Upper lobe of left lung (tissue), 6 donors: Measurements from ENCODE around the gene SYT5. TPM values are rescaled to one million over a fixed set of nuclear protein-coding genes. Genes with fewer than 3 reads are reported as not detected.

Source experiments
- ATAC-seq, 2 donors: fragments of 200-7000 bp; cut with Tn5 transposase; one replicate each; pipeline ENCODE4 v1.9.1; 2022; ENCODE audit warnings: mild to moderate bottlenecking in 2 of 2, moderate library complexity in 2 of 2; ENCODE audit not compliant: low FRiP score in 2 of 2
- DNase-seq, 2 donors: peaks; one replicate each; pipeline ENCODE4 v3.0.0-alpha.2; 2019 to 2020
- H3K27ac ChIP-seq, 4 donors: fragments of 200-600 bp; sonication (generic); one replicate each; pipeline ENCODE4 v1.5.1; 2016 to 2019
- H3K27me3 ChIP-seq, 4 donors: fragments of 200-600 bp; sonication (generic); one replicate each; pipeline ENCODE4 v1.5.1; 2017 to 2019
- H3K36me3 ChIP-seq, 4 donors: fragments of 200-600 bp; sonication (generic); one replicate each; pipeline ENCODE4 v1.5.1; 2016 to 2019
- H3K4me1 ChIP-seq, 4 donors: fragments of 200-600 bp; sonication (generic); one replicate each; pipeline ENCODE4 v1.5.1; 2018 to 2019
- H3K4me3 ChIP-seq, 4 donors: fragments of 200-600 bp; sonication (generic); one replicate each; pipeline ENCODE4 v1.5.1; 2017 to 2019; ENCODE audit warnings: mild to moderate bottlenecking in 2 of 4, moderate library complexity in 1 of 4
- H3K9me3 ChIP-seq, 4 donors: fragments of 200-600 bp; sonication (generic); one replicate each; pipeline ENCODE4 v1.5.1; 2018 to 2019
- CTCF ChIP-seq, 6 experiments: fragments of 450-650 bp in 4 of 6; fragments of 200-600 bp in 2 of 6; sonication (generic) in 2 of 6; IDR thresholded peaks; one replicate each; pipeline ENCODE4 v1.5.1; 2016 to 2019; ENCODE audit warnings: antibody characterized with exemption in 6 of 6
- EP300 ChIP-seq, 4 donors: sonication (generic); formaldehyde crosslinking; IDR thresholded peaks; one replicate each; pipeline ENCODE4 v1.5.1; 2017; ENCODE audit warnings: antibody characterized with exemption in 4 of 4, control low read depth in 2 of 4
- POLR2A ChIP-seq, 4 donors: fragments of 450-650 bp; IDR thresholded peaks; one replicate each; pipeline ENCODE4 v1.5.1; 2016 to 2017; ENCODE audit warnings: antibody characterized with exemption in 4 of 4, mild to moderate bottlenecking in 2 of 4
- POLR2AphosphoS5 ChIP-seq, 2 donors: sonication (generic); formaldehyde crosslinking; IDR thresholded peaks; one replicate each; pipeline ENCODE4 v1.5.1; 2017; ENCODE audit warnings: antibody characterized with exemption in 2 of 2
- whole genome bisulfite sequencing, 2 donors: methylation state at CpG; one replicate each; pipeline ENCODE4 v1.1.5; 2017 to 2018; 5-methylcytosine and 5-hydroxymethylcytosine counted together
- total RNA-seq, 6 donors: library from RNA; depleted of rRNA in 4 of 6; stranded (reverse); fragments of >200 nt in 4 of 6; gene quantifications; one replicate each; pipeline versions ENCODE4 v1.1.0 to v1.2.1, GENCODE V29; 2016 to 2021
- donor health status: DM: no; HTN: no; CAD: no; lungs with moderate emphysema.
- donor health status: DM: no; HTN: yes; CAD: no; lungs with severe emphysema.

Gene SYT5
- total RNA-seq, 6 donors from 2014 or later, result 0.11 to 0.91 TPM; not detected in 4

DNA sequence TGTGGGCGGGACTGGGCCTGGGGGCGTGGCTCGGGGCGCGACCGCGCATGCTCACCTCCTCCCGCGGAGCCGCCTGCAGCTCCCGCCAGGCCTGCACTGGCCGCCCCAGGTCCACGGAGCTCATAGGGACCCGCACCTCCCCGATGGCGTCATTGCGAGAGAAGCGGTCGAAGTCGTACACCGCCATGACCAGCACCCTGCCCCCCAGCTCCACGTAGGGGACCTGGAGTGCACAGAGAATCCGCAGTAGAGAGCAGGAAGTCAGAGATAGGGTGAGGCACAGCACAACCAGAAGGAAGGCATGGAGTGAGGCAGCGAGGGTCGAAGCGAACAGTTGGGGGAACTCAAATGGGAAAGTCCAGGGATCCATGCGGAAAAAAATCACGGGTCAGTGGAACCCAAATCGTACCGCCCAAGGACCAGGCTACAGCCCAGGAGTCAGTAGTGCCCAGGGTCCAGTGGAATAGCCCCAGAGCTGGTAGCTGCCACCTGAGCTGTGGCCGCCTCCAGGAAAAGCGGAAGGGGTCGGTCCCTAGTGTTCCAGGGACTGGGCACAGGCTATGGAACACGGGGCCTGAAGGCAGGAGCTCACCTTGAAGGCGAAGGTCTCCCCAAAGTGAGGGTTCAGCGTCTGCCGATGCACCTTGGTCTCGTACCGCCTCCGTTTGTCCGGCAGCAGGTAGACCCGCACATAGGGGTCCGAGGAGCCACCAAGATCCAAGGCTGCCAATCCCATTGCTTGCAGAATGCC, 4.8 kb downstream of the SYT5 start:
- 50 to 52% methylated on average over 22 to 43 of the region's 43 CpGs for WGBS, 2 donors
- Histone ChIP-seq H3K4me3 (no peak overlapping the region), H3K4me1 (peaks cover 15 to 29% (median 22%) of the 10 kb centered on the region in 4 donors), H3K27me3 (peaks cover 2 to 75% (median 49%) of the 10 kb centered on the region in 4 donors), H3K36me3 (no peaks in the 10 kb centered on the region), H3K9me3 (peaks cover 0 to 3% (median 0%) of the 10 kb centered on the region in 4 donors), H3K27ac (no peak overlapping the region)
- TF ChIP-seq POLR2A (IDR thresholded peaks at IDR 0.05) (no peak), CTCF (IDR thresholded peaks at IDR 0.05) (no peak), EP300 (IDR thresholded peaks at IDR 0.05) (no peak)
- no peak for ATAC-seq
- DNase-seq, result peak in 1 of 2 donors; percentile 75

DNA sequence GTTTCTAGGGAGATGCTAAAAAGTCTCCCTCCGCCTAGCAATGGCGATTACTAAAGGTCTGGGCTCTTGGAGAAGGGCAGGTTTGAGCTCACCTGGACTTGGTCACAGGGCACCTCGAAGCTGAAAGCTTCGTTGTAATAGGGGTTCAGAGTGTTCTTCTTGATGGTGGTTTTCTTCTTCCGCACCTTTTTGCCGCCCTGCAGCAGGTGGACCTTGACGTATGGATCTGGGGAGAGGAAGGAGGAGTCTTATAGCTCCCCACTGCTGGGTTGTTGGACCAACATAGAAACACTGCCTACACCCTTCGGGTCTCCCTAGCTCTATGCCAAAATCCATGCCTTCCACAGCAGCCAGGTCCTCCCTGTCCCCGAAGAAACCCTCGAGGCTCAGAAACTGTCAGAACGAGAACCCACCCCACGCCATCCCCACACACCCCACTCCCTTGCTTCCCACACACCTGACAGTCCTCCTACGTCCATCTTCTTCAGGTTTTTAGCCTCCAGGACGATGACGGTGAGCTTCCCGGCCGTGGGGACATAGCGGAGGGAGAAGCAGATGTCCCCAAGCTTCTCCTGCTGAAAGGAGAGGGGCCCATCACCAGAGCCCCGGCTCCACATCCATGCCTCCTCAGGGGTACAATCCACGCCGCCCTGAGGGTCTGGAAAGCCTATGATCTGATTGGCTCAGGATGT, 5.5 kb downstream of the SYT5 start:
- H3K4me3 ChIP-seq, result no peak overlapping the region
- no peaks in the 10 kb centered on the region for H3K36me3 ChIP-seq
- H3K9me3 ChIP-seq, result peaks cover 0 to 3% (median 0%) of the 10 kb centered on the region in 4 donors
- WGBS, 2 donors, result 44 to 59% methylated on average over 21 of the region's 21 CpGs
- peaks cover 10 to 21% (median 15%) of the 10 kb centered on the region in 4 donors for H3K4me1 ChIP-seq
- TF ChIP-seq CTCF (IDR thresholded peaks at IDR 0.05) (no peak), POLR2AphosphoS5 (IDR thresholded peaks at IDR 0.05) (no peak), EP300 (IDR thresholded peaks at IDR 0.05) (no peak), POLR2A (IDR thresholded peaks at IDR 0.05) (no peak)
- no peak for ATAC-seq
- no peak overlapping the region for H3K27ac ChIP-seq
- peaks cover 2 to 73% (median 45%) of the 10 kb centered on the region in 4 donors for H3K27me3 ChIP-seq
- no peak for DNase-seq

DNA sequence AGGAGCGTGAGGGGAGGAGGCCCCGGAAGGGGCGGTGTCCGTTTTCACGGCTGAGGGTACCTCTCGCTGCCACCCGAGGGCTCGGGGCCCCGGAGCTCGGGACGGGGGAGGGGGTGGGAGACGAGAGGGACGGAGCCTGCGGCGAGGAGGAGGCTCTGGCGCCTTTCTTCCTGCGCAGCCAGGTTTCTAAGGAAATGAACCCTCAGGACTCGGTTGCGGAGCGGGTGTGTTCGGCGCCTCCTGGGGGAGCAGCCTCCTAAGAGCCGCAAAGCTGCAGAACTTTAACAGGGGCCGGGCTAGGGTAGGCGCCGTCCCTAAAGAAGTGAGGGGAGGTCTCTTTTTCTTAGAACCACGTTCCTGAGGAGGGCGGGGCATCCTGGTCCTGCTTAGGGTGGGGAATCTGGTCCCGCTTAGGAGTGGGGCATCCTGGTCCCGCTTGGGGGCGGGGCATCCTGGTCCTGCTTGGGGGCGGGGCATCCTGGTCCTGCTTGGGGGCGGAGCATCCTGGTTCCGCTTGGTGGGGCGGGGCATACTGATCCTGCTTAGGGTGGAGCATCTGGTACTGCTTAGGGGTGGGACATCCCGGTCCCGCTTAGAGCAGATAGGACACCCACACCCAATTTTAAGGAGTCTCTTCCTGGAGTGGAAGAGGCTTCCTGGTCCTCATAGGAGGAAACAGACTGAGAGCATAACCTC, 6.2 kb downstream of the SYT5 start:
- no peak for TF ChIP-seq EP300 (IDR thresholded peaks at IDR 0.05)
- TF ChIP-seq POLR2A (IDR thresholded peaks at IDR 0.05), result no peak
- no peak for TF ChIP-seq POLR2AphosphoS5 (IDR thresholded peaks at IDR 0.05)
- TF ChIP-seq CTCF (IDR thresholded peaks at IDR 0.05), result no peak
- ATAC-seq, result peak; percentile 37 to 89
- H3K9me3 ChIP-seq, result no peaks in the 10 kb centered on the region
- H3K4me3 ChIP-seq, result peak overlapping the region in 3 of 4 donors; percentile 25 to 39 (median 37)
- no peaks in the 10 kb centered on the region for H3K36me3 ChIP-seq
- H3K4me1 ChIP-seq, result peaks cover 5 to 14% (median 9%) of the 10 kb centered on the region in 4 donors
- peak in 1 of 2 donors; percentile 79 for DNase-seq
- H3K27ac ChIP-seq, result no peak overlapping the region
- 0 to 2% methylated on average over 10 to 31 of the region's 37 CpGs for WGBS, 2 donors
- peaks cover 2 to 73% (median 43%) of the 10 kb centered on the region in 4 donors for H3K27me3 ChIP-seq

DNA sequence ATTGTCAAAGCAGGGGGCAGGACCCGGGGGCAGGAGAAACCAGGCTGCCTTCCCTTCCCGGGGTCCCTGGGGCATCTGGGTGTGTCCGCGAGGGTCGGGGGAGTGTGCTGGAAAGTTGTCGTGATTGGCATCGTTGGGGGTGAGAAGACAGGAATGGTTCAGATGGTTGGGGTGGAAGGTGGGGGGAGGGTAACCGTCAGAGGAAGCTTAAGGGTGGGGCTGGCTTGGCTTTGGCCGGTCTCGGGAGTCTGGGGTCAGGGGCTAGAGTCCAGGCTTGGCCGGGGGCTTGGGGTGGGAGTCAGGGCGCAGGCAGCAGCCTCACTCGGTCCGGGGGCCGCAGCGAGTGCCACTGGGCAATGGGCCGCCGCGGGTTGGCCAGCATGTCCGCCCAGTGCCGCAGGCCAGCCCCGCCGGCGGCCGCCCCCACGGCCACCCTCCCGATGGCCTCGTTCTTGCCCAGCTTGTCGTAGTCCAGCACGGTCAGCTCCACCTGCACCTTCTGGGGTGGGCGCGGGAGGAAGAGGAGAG, 6.8 kb downstream of the SYT5 start:
- no peaks in the 10 kb centered on the region for H3K9me3 ChIP-seq
- peaks cover 2 to 68% (median 41%) of the 10 kb centered on the region in 4 donors for H3K27me3 ChIP-seq
- no peak for TF ChIP-seq POLR2A (IDR thresholded peaks at IDR 0.05)
- TF ChIP-seq POLR2AphosphoS5 (IDR thresholded peaks at IDR 0.05), result no peak
- TF ChIP-seq CTCF (IDR thresholded peaks at IDR 0.05), result no peak
- no peak for TF ChIP-seq EP300 (IDR thresholded peaks at IDR 0.05)
- H3K36me3 ChIP-seq, result no peaks in the 10 kb centered on the region
- DNase-seq (peak in 1 of 2 donors; percentile 82), ATAC-seq (peak in 1 of 2 donors; percentile 20)
- peaks cover 5 to 12% (median 8%) of the 10 kb centered on the region in 4 donors for H3K4me1 ChIP-seq
- H3K27ac ChIP-seq, result no peak overlapping the region
- peak overlapping the region in 3 of 4 donors; percentile 25 to 39 (median 37) for H3K4me3 ChIP-seq
- 3 to 8% methylated on average over 16 to 31 of the region's 32 CpGs for WGBS, 2 donors
